Body of pancreas (tissue), 4 donors: ENCODE measurements around the gene BRCA1.

Experiments used
- CTCF ChIP-seq, 7 experiments: fragments of 450-650 bp in 4 of 7; fragments of 200-600 bp in 3 of 7; sonication (generic) in 3 of 7; IDR thresholded peaks; one replicate each; pipeline ENCODE4 v1.5.1; 2016 to 2019; ENCODE audit warnings: antibody characterized with exemption in 7 of 7
- POLR2A ChIP-seq, 3 donors: fragments of 450-650 bp; IDR thresholded peaks; one replicate each; pipeline ENCODE4 v1.6.1; 2016; ENCODE audit warnings: antibody characterized with exemption in 3 of 3, mild to moderate bottlenecking in 2 of 3

- TF ChIP-seq POLR2A (IDR thresholded peaks at IDR 0.05) (no peak), CTCF (IDR thresholded peaks at IDR 0.05) (no peak)
Measured at GRCh38 chr17:43014020-43014648, 111.0 kb downstream of the BRCA1 start.
